ENCODE measurements around the gene ALPP.
"Not testable (repeated sequence)": the region's sequence is repeated elsewhere in the genome, so short reads cannot be mapped to it uniquely, and the experiment has no call there.

ALPP gene

DNA sequence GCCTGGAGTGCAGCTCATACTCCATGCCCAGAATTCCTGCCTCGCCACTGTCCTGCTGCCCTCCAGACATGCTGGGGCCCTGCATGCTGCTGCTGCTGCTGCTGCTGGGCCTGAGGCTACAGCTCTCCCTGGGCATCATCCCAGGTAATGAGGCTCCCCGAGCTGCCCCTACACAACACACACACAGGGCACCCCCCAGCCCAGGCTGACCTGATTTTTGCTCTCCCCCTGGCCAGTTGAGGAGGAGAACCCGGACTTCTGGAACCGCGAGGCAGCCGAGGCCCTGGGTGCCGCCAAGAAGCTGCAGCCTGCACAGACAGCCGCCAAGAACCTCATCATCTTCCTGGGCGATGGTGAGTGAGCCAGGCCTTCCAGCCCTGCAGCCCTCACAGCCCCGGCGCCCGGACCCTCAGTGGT lies at the start of gene ALPP:
Gene ALPP, plus strand, starts transcription at position 17 of the 417 bp plus-strand sequence. Its CDS starts 52 bp downstream, at position 69.
- not testable (repeated sequence) for DNase-seq (ENCODE audit: low spot score)

DNA sequence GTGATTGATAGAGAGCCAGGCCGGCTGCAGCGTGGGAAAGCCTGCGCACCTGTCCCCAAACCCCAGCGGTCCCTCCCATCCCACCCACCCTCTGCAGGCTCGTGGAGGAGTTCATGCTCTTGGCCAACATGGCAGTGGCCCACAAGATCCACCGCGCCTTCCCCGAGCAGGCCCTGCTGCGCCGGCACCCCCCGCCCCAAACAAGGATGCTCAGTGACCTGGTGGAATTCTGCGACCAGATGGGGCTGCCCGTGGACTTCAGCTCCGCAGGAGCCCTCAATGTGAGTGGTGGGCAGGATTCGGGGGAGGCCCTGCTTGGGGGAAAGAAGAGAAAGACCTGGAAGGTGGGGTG lies 48.9 kb upstream of the ALPP start:
- DNase-seq (ENCODE audit: low spot score): no peak

DNA sequence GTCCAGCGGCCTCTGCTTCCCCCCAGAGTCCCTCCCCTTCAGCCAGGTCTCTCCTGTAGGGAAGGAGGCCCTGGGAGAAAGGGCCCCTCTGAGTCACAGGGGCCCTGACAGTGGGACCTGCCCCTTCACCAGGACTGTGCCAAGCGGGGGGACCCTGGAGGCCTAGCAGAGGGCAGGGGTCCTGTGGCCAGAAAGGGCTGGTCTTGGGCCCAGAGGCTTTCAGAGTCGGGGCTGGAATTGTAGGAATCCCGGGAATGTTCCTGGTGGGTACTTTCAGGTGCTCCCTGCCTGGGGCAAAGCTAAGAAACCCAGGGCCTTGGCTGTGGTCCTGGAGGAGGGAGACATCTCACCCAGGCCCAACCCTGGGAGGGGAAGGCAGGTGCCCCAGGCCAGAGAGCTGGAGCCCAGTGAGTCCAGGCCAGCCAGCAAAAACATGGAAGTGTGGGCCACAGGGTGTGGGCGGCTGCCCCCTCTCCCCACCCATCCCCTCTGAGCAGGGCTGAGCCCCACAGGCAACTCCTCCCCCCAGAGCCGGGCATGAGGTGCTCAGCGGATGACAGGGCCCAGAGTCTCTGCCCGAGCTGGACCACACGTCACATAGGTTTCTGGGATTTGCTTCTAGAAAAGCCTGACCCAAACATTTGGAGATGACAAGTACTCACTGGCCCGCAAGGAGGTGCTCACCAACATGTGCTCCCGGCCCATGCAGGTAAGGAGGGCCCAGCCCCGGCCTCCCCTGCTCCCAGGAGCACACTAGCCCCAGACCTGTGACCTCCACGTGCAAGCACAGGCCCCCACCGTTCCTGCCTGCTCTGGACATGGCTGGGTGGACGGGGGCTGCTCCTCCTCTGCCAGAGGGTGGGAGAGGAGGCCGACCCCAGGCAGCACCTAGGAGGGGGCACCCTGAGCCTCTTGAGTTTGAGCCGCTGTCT lies 48.2 kb upstream of the ALPP start:
- DNase-seq (ENCODE audit: low spot score): no peak

DNA sequence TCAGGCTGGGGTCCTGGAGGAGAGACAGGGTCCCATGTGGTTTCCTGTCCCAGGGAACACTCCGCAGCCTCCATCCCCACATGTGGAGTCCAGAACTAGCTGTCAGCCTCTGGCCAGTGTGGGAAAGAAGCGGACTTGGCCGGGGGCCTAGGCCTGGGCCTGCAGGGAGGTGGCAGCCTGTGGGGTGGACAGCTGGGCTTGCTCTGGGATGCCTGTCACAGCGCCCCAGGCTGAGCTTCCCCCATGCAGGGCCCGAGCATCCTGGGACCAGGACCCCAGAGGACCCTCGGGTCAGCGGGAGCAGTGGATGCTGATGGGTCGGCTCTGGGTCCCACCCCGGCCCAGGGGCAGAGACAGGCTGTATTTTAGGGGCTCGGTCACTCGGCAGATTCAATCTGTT lies 47.5 kb upstream of the ALPP start:
- DNase-seq (ENCODE audit: low spot score): not testable (repeated sequence)

DNA sequence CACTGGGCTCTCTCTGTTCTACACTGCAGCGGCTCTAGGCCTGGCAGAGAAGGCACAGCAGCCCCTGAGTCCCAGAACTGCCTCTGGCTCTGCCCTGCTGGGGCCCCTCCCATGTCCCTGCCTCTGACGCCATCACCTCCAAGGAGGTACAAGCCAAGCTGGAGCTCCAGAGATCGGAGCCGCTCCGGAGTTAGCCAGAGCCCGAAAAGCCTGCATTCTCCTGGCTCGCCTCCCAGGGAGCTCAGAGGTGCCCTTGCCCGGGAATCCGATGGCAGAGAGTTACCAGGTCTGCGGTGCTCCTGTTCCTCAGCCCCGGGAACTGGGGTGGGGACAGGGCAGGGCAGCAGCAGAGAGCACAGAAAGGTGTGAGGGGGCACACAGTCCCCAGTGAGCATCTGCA lies 46.9 kb upstream of the ALPP start:
- DNase-seq (ENCODE audit: low spot score): not testable (repeated sequence)

DNA sequence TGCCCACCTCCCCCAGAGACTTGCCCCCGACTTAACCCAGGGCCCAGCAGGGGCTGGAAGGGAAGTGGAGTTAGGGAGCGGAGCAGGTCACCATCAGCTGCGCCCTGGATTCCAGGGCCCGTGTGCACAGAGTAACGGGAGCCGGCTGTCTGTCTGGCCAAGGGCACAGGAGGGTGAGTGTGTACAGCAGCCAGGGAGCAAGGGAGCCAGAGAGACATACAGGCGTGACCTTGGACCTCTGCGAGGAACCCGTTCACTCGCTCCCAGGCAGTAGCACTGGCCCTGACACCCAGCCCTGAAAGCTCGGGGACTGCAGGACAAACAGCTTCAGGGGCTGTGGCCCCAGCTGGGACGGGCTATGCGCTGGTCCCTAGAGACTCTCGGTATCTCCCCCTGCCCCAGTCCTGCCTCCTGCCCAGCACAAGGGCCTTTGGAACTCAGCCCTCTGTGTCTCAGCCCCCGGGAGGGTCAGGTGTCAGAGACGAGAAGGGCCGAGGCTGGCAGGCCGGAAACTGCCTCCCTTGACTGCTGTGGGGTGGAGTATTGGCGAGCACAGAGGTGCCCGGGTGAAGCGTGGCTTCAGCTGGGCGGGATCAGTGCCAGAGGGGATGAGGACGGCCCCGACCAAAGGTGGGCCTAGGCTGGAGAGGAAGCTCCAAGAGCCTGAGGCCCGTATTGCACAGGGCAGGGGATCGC lies 46.2 kb upstream of the ALPP start:
- DNase-seq (ENCODE audit: low spot score): not testable (repeated sequence)

DNA sequence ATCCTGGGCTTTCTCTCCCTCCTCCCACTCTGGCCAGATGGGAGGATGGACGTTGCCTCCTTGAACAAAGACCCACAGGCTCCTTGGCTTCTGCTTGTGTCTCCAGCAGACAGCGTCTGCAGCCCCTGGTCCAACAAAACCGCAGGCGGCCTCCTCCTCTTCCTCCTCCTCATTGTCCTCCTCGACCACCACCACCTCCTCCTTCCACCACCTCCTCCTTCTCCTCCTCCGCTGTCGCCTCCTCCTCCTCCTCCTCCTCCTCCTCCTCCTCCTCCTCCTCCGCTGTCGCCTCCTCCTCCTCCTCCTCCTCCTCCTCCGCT lies 45.7 kb upstream of the ALPP start:
- no peak for DNase-seq (ENCODE audit: low spot score)

DNA sequence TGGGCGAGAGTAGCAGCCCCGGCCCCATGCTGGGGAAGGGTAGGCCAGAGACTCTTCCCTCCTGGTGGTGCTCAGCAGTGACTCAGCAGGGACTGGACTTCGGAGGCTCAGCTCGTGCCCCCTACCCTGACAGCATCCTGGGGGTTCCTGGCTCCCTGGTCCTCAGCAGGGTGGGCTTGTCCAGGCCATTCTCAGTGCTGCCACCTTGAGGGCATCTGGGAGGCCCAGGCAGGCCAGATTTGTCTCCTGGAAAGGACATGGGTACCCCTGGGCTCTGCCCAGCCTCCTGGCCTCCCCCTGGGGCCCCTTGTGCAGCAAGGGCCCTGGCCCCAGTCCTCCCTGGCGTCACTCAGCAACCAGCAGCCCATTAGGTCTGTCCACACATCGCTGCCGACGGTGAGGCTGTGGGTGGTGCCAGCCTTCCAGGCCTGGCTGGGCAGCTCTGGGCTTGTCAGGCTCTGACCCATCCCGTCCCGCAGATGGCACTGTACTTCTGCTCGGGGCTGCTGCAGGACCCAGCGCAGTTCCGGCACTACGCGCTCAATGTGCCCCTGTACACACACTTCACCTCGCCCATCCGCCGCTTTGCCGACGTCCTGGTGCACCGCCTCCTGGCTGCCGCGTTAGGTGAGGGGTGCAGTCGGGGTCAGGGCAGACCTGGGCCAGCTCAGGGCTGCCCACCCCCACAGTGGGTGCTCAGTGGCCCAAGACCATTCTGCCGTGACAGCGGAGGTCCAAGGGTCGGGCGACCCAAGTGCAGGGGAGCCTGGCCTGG lies 45.0 kb upstream of the ALPP start:
- DNase-seq (ENCODE audit: low spot score): no peak

DNA sequence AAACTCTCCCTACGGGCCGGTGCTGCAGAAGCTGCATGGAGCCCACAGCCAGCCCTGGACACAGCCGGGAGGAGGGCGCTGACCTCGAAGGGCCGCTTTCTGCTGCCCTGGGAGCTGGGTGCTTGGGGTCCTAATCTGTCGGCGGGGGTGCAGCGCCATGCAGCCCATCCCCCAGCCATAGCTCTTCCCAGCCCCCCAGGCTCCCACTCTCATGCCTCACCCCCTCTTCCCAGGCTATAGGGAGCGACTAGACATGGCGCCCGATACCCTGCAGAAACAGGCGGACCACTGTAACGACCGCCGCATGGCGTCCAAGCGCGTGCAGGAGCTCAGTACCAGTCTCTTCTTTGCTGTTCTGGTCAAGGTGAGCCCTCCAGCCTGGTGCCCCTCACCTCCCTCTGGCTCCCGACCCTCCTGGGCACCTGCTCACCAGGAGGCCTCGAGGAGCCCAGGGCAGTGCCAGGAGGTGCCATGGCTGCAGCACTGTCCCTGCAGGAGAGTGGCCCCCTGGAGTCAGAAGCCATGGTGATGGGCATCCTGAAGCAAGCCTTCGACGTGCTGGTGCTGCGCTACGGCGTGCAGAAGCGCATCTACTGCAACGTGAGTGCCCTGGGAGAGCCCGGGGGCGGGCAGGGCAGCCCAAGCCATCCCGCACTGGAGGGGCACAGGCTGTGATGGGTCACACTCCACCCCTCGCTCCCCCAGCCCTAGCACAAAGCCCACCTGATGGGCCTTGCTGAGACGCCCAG lies 44.2 kb upstream of the ALPP start:
- DNase-seq (ENCODE audit: low spot score): not testable (repeated sequence)

DNA sequence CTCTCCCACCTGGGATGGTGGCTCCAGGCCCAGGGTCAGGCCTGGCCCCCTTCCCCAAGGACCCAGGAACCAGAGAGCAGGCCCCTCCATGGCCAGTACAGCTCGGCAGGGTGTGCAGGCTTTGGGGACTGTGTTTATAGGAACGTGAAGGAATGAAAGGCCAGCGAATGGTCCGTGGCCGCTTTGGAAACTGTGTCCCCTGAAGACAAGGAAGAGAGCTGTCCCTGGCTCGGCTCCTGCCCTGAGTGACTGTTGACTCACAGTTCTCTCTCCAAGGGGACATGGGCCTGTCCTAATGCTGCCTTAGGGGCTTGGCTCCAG lies 43.7 kb upstream of the ALPP start:
- not testable (repeated sequence) for DNase-seq (ENCODE audit: low spot score)

DNA sequence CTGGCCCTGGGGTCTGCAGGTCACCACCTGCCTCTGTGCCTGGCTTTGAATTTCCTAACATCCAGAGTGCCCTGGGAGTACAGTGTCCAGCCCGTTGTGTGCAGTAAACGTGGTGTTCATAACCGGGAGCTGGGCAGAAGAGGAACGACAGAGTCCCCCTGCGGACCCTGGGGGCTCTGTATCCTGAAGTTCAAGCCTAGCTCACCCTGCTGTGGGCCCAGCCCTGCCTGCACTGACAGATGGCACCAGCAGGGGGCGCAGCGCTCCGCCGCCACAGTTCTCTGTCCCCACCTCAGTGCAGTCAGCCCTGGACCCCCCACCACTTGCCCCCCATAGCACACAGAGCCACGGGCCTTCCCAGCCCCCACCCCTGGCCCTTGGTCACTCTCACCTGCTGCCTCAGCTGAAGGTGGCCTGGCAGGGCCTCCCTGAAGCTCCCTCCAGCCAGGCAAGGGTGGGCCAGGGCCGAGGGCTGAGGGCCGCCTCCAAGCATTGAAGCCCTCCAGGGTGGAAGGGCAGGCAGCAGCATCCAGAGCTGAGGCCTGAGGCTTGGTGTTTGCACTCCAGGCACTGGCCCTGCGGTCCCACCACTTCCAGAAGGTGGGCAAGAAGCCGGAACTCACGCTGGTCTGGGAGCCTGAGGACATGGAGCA lies 43.2 kb upstream of the ALPP start:
- not testable (repeated sequence) for DNase-seq (ENCODE audit: low spot score)

DNA sequence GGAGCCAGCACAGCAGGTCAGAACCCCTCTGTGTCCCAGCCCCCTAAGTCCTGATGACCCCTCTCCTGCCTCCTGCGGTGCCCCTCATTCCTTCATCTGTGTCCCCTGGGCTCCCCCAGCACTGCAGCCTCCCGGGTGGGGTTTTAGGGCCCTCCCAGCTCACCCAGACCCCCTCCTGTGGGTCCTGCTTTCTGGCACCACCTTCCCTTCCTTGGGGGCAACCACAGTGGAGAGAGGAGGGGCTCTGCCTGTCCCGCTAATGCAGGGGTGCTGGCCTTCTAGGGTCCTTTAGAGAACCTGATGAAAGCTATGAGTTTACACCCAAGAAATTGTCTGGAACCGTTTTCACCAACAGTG lies 42.7 kb upstream of the ALPP start:
- DNase-seq (ENCODE audit: low spot score): no peak

DNA sequence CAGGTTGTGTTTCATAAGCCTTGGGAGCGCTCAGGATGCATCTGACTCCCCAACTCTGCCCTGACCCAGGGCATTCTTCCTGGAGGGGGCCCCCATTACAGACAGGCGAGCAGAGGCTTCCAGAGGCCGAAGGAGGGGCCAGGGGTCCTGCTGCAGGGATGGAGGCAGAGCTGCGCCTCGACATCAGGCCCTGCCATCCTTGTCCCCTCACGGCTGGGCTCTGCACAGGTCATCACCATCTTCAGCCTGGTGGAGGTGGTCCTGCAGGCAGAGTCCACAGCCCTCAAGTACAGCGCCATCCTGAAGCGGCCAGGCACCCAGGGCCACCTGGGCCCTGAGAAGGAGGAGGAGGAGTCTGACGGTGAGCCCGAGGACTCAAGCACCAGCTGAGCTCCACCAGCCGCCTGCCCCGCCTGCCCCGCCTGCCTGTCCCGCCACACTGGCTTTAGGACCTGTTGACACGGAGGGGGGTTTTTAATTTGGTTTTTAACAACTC lies 42.3 kb upstream of the ALPP start:
- no peak for DNase-seq (ENCODE audit: low spot score)

DNA sequence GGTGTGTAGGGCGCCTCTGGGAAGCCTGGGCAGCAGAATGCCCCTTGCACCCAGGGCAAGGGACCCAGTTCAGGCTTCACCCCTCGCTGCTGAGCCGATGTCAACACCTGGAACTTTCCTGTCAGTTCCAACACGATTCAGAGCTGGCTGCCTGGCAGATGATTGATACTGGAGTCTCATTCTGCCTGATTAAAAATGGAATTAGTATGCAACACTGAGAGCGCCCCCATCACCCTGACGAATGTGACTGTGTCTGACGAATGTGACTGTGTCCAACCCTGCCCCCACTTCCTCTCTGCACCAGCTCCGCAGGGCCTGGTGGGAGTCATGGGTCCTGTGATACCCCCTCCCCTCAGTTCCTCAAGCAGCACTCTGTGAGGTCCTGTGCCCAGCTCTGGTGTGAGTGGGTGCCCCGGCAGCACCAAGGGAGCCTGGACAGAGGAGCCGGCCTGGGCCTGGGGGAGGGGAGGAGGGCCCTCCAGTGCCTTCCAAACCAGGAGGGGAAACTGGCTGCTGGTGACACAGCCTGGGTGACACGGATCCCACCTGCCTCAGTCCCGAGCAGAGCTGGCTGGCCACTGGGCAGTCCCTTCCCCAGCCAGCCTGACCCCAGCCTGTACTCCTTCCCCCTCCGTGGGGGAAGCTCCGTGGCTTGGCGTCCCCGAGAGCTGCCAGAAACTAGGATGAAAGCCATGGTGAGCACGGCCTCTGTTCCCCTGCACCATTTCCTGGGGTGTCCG lies 41.4 kb upstream of the ALPP start:
- no peak for DNase-seq (ENCODE audit: low spot score)

DNA sequence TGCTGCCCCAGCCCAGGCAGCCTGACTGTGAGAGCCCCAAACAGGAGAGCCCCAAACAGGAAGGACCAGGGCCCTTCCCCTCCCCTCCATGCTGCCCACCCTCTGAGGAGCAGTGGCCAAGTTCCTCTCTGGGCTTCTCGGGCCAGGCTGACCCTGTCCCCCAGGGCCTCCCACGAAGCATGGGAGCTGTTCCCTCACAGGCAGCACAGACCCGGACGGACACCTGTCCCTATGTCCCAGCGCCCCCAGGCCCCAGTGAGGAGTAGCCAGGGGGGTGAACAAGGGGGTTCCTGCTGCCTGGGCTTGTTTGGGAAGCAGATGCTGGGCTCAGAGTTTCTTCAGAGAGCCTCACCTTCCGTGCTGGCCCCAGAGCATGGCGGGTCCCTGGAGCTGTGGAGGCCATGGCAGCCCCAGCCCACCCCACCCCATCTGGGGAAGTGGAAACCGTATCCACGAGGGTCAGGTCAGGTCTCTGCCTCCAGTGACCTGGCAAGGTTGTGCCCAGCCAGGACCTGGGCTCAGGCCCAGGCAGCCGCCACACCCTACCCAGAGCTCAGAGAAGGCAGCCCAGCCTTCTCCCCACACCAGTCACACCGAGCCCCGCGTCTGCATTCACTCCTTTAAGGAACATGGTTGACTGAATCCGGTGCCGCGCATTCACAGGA lies 40.3 kb upstream of the ALPP start:
- DNase-seq (ENCODE audit: low spot score): not testable (repeated sequence)

DNA sequence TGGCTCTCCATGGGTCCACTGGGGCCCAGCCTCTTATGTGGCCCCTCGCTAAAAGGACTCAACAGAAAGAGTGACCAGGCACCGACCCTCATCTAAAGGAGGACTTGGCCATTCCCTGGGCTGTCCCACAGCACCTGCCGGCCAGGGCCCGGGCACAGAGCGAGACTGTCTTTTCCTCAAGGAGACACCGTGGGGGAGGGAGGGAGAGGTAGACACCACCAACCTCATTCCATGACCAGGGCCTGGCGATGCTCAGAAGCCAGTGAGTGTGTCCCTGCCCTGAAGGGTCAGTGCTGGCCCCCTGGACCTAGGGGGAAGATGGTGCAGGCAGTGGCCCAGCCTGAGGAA lies 39.8 kb upstream of the ALPP start:
- DNase-seq (ENCODE audit: low spot score): no peak

DNA sequence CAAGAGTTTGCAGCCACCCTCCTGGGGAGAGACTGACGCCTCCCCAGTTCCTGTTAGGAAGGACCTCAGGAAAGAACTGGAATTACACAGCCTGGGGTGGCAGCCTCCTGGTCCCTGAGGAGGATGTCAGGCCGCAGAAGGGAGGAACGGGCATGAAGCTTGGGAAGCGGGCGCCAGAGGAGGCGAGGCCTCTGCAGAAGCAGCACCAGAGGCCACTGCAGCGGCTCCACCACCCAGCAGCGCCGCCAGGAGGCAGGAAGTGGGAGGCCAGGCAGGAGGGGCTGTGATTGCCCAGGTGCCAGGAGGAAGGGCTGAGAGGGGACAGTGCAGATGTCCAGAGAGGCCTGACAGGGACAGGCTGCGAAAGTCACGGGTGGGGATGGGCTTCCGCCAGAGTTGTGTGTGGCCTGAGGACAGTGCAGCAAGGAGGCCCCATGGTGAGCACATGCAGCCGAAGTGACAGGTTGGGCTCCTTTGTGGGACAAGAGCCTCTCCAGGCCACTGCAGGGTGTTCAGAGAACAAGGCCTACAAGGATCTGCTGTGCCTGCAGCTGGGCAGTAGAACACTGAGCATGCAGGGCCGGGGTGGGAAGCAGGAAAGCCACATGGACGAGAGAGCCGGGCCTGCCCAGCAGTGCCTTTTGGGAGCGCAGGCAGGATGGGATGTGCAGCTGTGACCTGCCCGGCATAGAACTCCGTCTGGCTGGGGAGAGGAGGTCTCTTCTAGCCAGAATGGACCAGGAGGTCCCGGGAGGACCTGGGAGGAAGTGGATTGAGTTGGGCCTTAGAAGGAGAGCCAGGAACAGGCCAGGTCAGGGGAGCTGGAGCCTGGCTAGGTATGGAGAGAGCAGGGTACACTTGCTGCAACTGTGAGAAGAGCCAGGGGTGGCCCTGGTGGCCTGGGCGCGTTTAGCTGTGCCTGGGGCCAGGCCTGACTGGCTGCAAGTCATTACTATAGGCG lies 39.1 kb upstream of the ALPP start:
- DNase-seq (ENCODE audit: low spot score): no peak

DNA sequence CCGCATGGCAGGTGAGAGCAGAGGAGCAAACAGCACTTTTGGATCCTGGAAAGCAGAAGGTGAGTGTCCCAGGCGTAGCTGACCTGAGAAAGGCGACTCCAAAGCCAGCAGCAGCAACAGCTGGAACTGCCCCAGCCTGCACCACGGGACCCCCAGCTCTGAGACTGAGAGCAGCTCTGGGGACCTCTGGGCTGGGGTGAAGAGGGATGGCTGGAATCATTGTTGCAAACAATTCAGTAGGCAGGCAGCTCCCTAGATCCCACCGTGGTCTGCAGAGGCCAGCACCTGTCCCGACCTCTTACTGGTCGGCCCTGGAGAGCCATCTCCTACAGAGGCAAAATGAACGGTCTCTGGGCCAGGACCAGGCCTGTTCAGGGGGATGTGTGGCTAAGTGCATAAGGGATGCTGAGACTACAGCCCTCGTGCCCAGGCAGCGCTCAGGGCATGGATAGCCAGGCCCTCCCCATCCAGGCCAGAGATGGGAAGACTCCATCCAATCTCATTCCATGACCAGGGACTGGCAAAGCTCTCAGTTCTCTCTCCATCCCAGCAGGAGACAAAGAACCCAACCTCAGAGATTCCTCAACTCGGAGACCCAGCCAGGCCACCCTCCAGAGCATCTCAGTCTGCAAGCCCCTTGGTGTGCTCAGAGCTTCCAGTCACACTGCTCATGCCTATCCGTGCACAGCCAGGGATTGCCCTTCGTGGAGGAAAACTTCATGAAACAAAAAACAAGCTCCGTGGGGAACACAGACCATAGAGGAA lies 38.2 kb upstream of the ALPP start:
- DNase-seq (ENCODE audit: low spot score): no peak

Data from hepatic stellate cell (primary cell).